HCT116 (cell line): ENCODE results near the gene MCF2L. TPM values are rescaled to one million over a fixed set of nuclear protein-coding genes. Genes with fewer than 3 reads are reported as not detected.

Experiments
- ATAC-seq: fragments of 200-7000 bp; cut with Tn5 transposase; 2 replicates; pipeline ENCODE4 v1.9.1; 2020; ENCODE audit warnings: mild to moderate bottlenecking, moderate library complexity
- BruUV-seq: library from RNA; stranded (reverse); fragments of 400-500 nt; replicated peaks from 2 replicates; lab custom pipeline; 2021; lab: Mats Ljungman, UMichigan
- CTCF ChIA-PET: fragments of 300-600 bp; sonication (Branson Sonifier 250); formaldehyde crosslinking; loops from one replicate; lab custom pipeline; 2021; ENCODE audit warnings: antibody characterized with exemption; lab: Charles Lee
- POLR2A ChIA-PET: fragments of 300-600, 350-600 bp; sonication (Branson Sonifier 250); formaldehyde crosslinking; loops from one replicate; lab custom pipeline; 2021; ENCODE audit warnings: antibody characterized with exemption; lab: Charles Lee
- RAD21 ChIA-PET, 2 experiments: fragments of 300-600 bp; sonication (Branson Sonifier 250); formaldehyde crosslinking; loops; one replicate each; lab custom pipeline; 2023; ENCODE audit warnings: low total read pairs in 2 of 2; ENCODE audit not compliant: uncharacterized antibody in 2 of 2, unreplicated experiment in 2 of 2, low non-redundant PET in 1 of 2; lab: Charles Lee
- DNase-seq: peaks from one replicate; pipeline ENCODE4 v3.0.0-alpha.2; 2010; ENCODE audit warnings: low read depth, low spot score
- H2AFZ ChIP-seq: fragments of 200-600 bp; shearing (Covaris generic), sonication (generic); 2 replicates; pipeline ENCODE4 v1.6.1; 2017; ENCODE audit warnings: low read depth, mixed run types, mixed read lengths, antibody characterized with exemption, low read length; ENCODE audit not compliant: poor library complexity, severe bottlenecking
- H3K27ac ChIP-seq: 2 replicates; pipeline ENCODE4 v1.5.1; 2012; ENCODE audit warnings: low read depth, low read length
- H3K27me3 ChIP-seq: fragments of 200-600 bp; sonication (generic); 2 replicates; pipeline ENCODE4 v1.6.1; 2016; ENCODE audit warnings: mixed run types, low read length, mixed read lengths; ENCODE audit not compliant: insufficient read depth
- H3K36me3 ChIP-seq, 2 experiments: fragments of 200-500 bp in 1 of 2; fragments of 200-600 bp in 1 of 2; sonication (Bioruptor generic) in 1 of 2; sonication (generic) in 1 of 2; 2 replicates each; pipeline versions ENCODE4 v1.5.1 to v1.6.1; 2014 to 2016; ENCODE audit warnings: low read length in 2 of 2, inconsistent platforms in 1 of 2, mixed read lengths in 1 of 2, mixed run types in 1 of 2; ENCODE audit not compliant: insufficient read depth in 2 of 2, control insufficient read depth in 1 of 2
- H3K4me1 ChIP-seq, 2 experiments: fragments of 200-600 bp in 1 of 2; sonication (generic) in 1 of 2; 2 replicates each; pipeline versions ENCODE4 v1.5.1 to v1.6.1; 2012 to 2017; ENCODE audit warnings: low read length in 2 of 2, inconsistent platforms in 1 of 2, mild to moderate bottlenecking in 1 of 2, mixed read lengths in 1 of 2, mixed run types in 1 of 2, moderate library complexity in 1 of 2; ENCODE audit not compliant: insufficient read depth in 2 of 2, control insufficient read depth in 1 of 2
- H3K4me2 ChIP-seq: fragments of 200-600 bp; sonication (generic); 2 replicates; pipeline ENCODE4 v1.6.1; 2017; ENCODE audit warnings: mixed run types, low read length, mixed read lengths
- H3K4me3 ChIP-seq, 2 experiments: fragments of 200-600 bp in 1 of 2; sonication (generic) in 1 of 2; replicated peaks in 1 of 2; 2 replicates each; pipeline ENCODE4 v1.5.1; 2011 to 2016; ENCODE audit warnings: low read length in 2 of 2, control low read depth in 1 of 2, low read depth in 1 of 2, mild to moderate bottlenecking in 1 of 2, mixed read lengths in 1 of 2, mixed run types in 1 of 2
- H3K79me2 ChIP-seq: fragments of 200-600 bp; sonication (generic); 2 replicates; pipeline ENCODE4 v1.6.1; 2017; ENCODE audit warnings: mild to moderate bottlenecking, mixed run types, low read length, moderate library complexity, mixed read lengths; ENCODE audit not compliant: insufficient read depth
- H3K9ac ChIP-seq: fragments of 200-600 bp; sonication (generic); 2 replicates; pipeline ENCODE4 v1.6.1; 2016; ENCODE audit warnings: low read length, mixed read lengths
- H3K9me2 ChIP-seq: fragments of 200-600 bp; sonication (generic), shearing (Covaris generic); 2 replicates; pipeline ENCODE4 v1.6.1; 2017; ENCODE audit warnings: mixed run types, mild to moderate bottlenecking, moderate library complexity; ENCODE audit not compliant: insufficient read depth
- H3K9me3 ChIP-seq, 2 experiments: fragments of 200-500 bp in 1 of 2; fragments of 200-600 bp in 1 of 2; sonication (Bioruptor generic) in 1 of 2; sonication (generic) in 1 of 2; 2 replicates each; pipeline ENCODE4 v1.6.1; 2014 to 2017; ENCODE audit warnings: low read length in 2 of 2, mixed read lengths in 2 of 2, inconsistent platforms in 1 of 2, low read depth in 1 of 2, mild to moderate bottlenecking in 1 of 2, mixed run types in 1 of 2, moderate library complexity in 1 of 2; ENCODE audit not compliant: control insufficient read depth in 1 of 2, insufficient read depth in 1 of 2
- H4K20me1 ChIP-seq: fragments of 200-600 bp; sonication (generic), shearing (Covaris generic); 2 replicates; pipeline ENCODE4 v1.6.1; 2017; ENCODE audit warnings: mixed run types, mild to moderate bottlenecking, moderate library complexity; ENCODE audit not compliant: insufficient read depth
- CBX3 ChIP-seq: IDR thresholded peaks from 2 replicates; pipeline ENCODE4 v1.6.1; 2012; ENCODE audit warnings: low read depth
- CEBPB ChIP-seq: IDR thresholded peaks from 2 replicates; pipeline ENCODE4 v1.6.1; 2012; ENCODE audit warnings: low read depth
- CTCF ChIP-seq, 3 experiments: fragments of 200-600 bp in 1 of 3; sonication (generic) in 1 of 3; IDR thresholded peaks in 2 of 3; conservative IDR thresholded peaks in 1 of 3; 2 replicates each; pipeline ENCODE4 v1.5.1; 2012 to 2017; ENCODE audit warnings: low read depth in 2 of 3, low read length in 2 of 3, antibody characterized with exemption in 1 of 3, borderline replicate concordance in 1 of 3, control low read depth in 1 of 3, mild to moderate bottlenecking in 1 of 3, mixed read lengths in 1 of 3, mixed run types in 1 of 3, moderate library complexity in 1 of 3; ENCODE audit not compliant: insufficient read depth in 1 of 3
- EGR1 ChIP-seq: IDR thresholded peaks from 2 replicates; pipeline ENCODE4 v1.6.1; 2012; ENCODE audit warnings: low read depth
- EZH2 ChIP-seq: fragments of 200-600 bp; sonication (generic); IDR thresholded peaks from 2 replicates; pipeline ENCODE4 v1.6.1; 2017; ENCODE audit warnings: antibody characterized with exemption, mixed run types
- FOSL1 ChIP-seq: IDR thresholded peaks from 2 replicates; pipeline ENCODE4 v1.6.1; 2012; ENCODE audit warnings: low read depth
- JUND ChIP-seq: IDR thresholded peaks from 2 replicates; pipeline ENCODE4 v1.6.1; 2012
- POLR2A ChIP-seq: IDR thresholded peaks from 2 replicates; pipeline ENCODE4 v1.7.0; 2011; ENCODE audit warnings: borderline replicate concordance; ENCODE audit not compliant: insufficient read depth, insufficient read length; ENCODE audit errors: extremely low read depth
- POLR2AphosphoS5 ChIP-seq: IDR thresholded peaks from 2 replicates; pipeline ENCODE4 v1.6.1; 2011; ENCODE audit warnings: mild to moderate bottlenecking, low read depth, low read length, moderate library complexity
- RAD21 ChIP-seq: IDR thresholded peaks from 2 replicates; pipeline ENCODE4 v1.6.1; 2012; ENCODE audit warnings: low read depth, mild to moderate bottlenecking
- SIN3A ChIP-seq: IDR thresholded peaks from 2 replicates; pipeline ENCODE4 v1.6.1; 2012; ENCODE audit warnings: low read depth
- TCF7L2 ChIP-seq: IDR thresholded peaks from 2 replicates; pipeline ENCODE4 v1.7.0; 2011; ENCODE audit warnings: borderline replicate concordance, inconsistent platforms; ENCODE audit not compliant: insufficient read depth, insufficient read length; ENCODE audit errors: extremely low read depth
- YY1 ChIP-seq: IDR thresholded peaks from 2 replicates; pipeline ENCODE4 v1.6.1; 2011; ENCODE audit warnings: low read length, low read depth, moderate library complexity, mild to moderate bottlenecking; ENCODE audit not compliant: insufficient replicate concordance; ENCODE audit errors: extremely low read depth
- ZBTB33 ChIP-seq: IDR thresholded peaks from 2 replicates; pipeline ENCODE4 v1.6.1; 2011; ENCODE audit warnings: mild to moderate bottlenecking, low read length, moderate library complexity; ENCODE audit not compliant: insufficient replicate concordance; ENCODE audit errors: extremely low read depth
- ZFX ChIP-seq: fragments of 450-650 bp; IDR thresholded peaks from 2 replicates; pipeline ENCODE4 v1.6.1; 2017
- ZNF274 ChIP-seq: fragments of 200-500 bp; sonication (Bioruptor generic); IDR thresholded peaks from 2 replicates; pipeline ENCODE4 v1.6.1; 2014; ENCODE audit warnings: mild to moderate bottlenecking, low read depth, low read length, inconsistent platforms
- intact Hi-C: fragments of 100-400 bp; cut with micrococcal nuclease; formaldehyde crosslinking; loops from 2 replicates; pipeline ENCODE4 v1.10.0; 2022
- total RNA-seq: library from RNA; stranded (reverse); gene quantifications from one replicate; pipeline ENCODE4 v1.2.1, GENCODE V29; 2021; ENCODE audit not compliant: unreplicated experiment

Gene MCF2L
- total RNA-seq, 1 experiment from 2014 or later: 19.3 TPM

GRCh38 chr13:113115363-113116205, 146.6 kb downstream of the MCF2L start:
- H3K9me2 ChIP-seq: no peaks in the 10 kb centered on the region
- H3K4me1 ChIP-seq: peaks cover 0 to 7% of the 10 kb centered on the region in 2 experiments; a peak in 1 of 4 replicates
- RAD21 ChIA-PET: no interaction called here
- no peaks in the 10 kb centered on the region for H3K36me3 ChIP-seq
- CTCF ChIA-PET: no interaction called here
- ATAC-seq (no peak), DNase-seq (no peak)
- H3K4me2 ChIP-seq: no peak overlapping the region
- H3K79me2 ChIP-seq: no peaks in the 10 kb centered on the region
- TF ChIP-seq ZFX (no peak), EGR1 (no peak)
- POLR2A ChIA-PET: no interaction called here
- no peaks in the 10 kb centered on the region for H4K20me1 ChIP-seq
- no peak overlapping the region for H3K9ac ChIP-seq
- no TSS peak for BruUV-seq
- H3K4me3 ChIP-seq: no peak overlapping the region
- no peak overlapping the region for H3K27ac ChIP-seq
- H3K9me3 ChIP-seq: no peaks in the 10 kb centered on the region
- intact Hi-C loops: no loop called here
- H2AFZ ChIP-seq: no peak overlapping the region
- 0 out of 2 replicates have a peak, but pooled peaks cover 4% of the 10 kb centered on the region for H3K27me3 ChIP-seq

GRCh38 chr13:113116206-113116800, 147.3 kb downstream of the MCF2L start:
- Histone ChIP-seq H3K9me3 (no peaks in the 10 kb centered on the region), H2AFZ (no peak overlapping the region), H3K9me2 (no peaks in the 10 kb centered on the region), H3K36me3 (no peaks in the 10 kb centered on the region), H3K9ac (no peak overlapping the region), H4K20me1 (no peaks in the 10 kb centered on the region), H3K4me2 (no peak overlapping the region), H3K4me3 (no peak overlapping the region), H3K27me3 (0 out of 2 replicates have a peak, but pooled peaks cover 4% of the 10 kb centered on the region), H3K27ac (no peak overlapping the region), H3K79me2 (no peaks in the 10 kb centered on the region), H3K4me1 (peaks cover 0 to 7% of the 10 kb centered on the region in 2 experiments; a peak in 1 of 4 replicates)
- no TSS peak for BruUV-seq
- no peak for DNase-seq
- intact Hi-C loops: no loop called here
- TF ChIP-seq TCF7L2: no peak
- no peak for TF ChIP-seq SIN3A
- no peak for TF ChIP-seq POLR2AphosphoS5
- no peak for TF ChIP-seq ZFX
- TF ChIP-seq POLR2A: no peak
- no peak for TF ChIP-seq YY1
- no peak for TF ChIP-seq FOSL1
- TF ChIP-seq RAD21: no peak
- no peak for TF ChIP-seq CBX3
- no peak for TF ChIP-seq ZBTB33
- no peak for TF ChIP-seq JUND
- TF ChIP-seq EZH2: no peak
- TF ChIP-seq CEBPB: no peak
- no peak for TF ChIP-seq ZNF274
- no peak for TF ChIP-seq CTCF (IDR thresholded peaks at IDR 0.05 in 2 of 3, conservative IDR thresholded peaks at IDR 0.05 in 1 of 3; ENCODE audit: borderline replicate concordance in 1 of 3, insufficient read depth in 1 of 3, low read depth in 2 of 3, low read length in 2 of 3)
- ChIA-PET POLR2A (no interaction called here), RAD21 (no interaction called here), CTCF (no interaction called here)
- no peak for ATAC-seq
